ENCODE measurements around the gene ANKRD35.

- TF ChIP-seq CTCF (conservative IDR thresholded peaks at IDR 0.05; ENCODE audit: low read depth in 2 of 2) (no peak), JUNB (IDR thresholded peaks at IDR 0.05; ENCODE audit: unreplicated experiment) (no peak), POLR2AphosphoS5 (IDR thresholded peaks at IDR 0.05; ENCODE audit: low read depth) (no peak), EZH2 (IDR thresholded peaks at IDR 0.05; ENCODE audit: low read depth, unreplicated experiment) (no peak), EZH2phosphoT487 (IDR thresholded peaks at IDR 0.05; ENCODE audit: unreplicated experiment) (no peak), ETS1 (IDR thresholded peaks at IDR 0.05) (no peak), CREB1 (CRISPR knock-in tag; IDR thresholded peaks at IDR 0.05; ENCODE audit: low read depth) (no peak), REST (IDR thresholded peaks at IDR 0.05; ENCODE audit: unreplicated experiment) (no peak), STAT1 (IDR thresholded peaks at IDR 0.05; ENCODE audit: unreplicated experiment) (no peak), ZNF114 (CRISPR knock-in tag; IDR thresholded peaks at IDR 0.05) (no peak)
Observed at GRCh38 chr1:145884675-145885074, 991 bp downstream of the ANKRD35 start.
